AG04450 (cell line): ENCODE data around the gene LGI2. TPM values are rescaled to one million over a fixed set of nuclear protein-coding genes. Genes with fewer than 3 reads are reported as not detected.

Experiments used
- CTCF ChIA-PET: fragments of 300-600, 350-600 bp; formaldehyde crosslinking; extraction: SDS; loops from one replicate; lab custom pipeline; 2022; ENCODE audit warnings: antibody characterized with exemption, inconsistent platforms; lab: Charles Lee
- POLR2A ChIA-PET: fragments of 350-600 bp; formaldehyde crosslinking; extraction: SDS; loops from one replicate; lab custom pipeline; 2021; ENCODE audit warnings: antibody characterized with exemption, inconsistent platforms; lab: Yijun Ruan, JAX
- DNase-seq: peaks from one replicate; pipeline ENCODE4 v3.0.0-alpha.2; 2011; ENCODE audit warnings: low read depth, low spot score
- H3K27ac ChIP-seq: one replicate; pipeline ENCODE4 v1.5.1; 2012; ENCODE audit warnings: low read depth, low read length, control low read depth
- H3K27me3 ChIP-seq: one replicate; pipeline ENCODE4 v1.6.0; 2012; ENCODE audit warnings: low read length; ENCODE audit not compliant: control insufficient read depth, insufficient read depth
- H3K4me3 ChIP-seq: 2 replicates; pipeline ENCODE4 v1.5.1; 2011; ENCODE audit warnings: mild to moderate bottlenecking, low read depth, low read length, control low read depth
- H3K9me3 ChIP-seq: 2 replicates; pipeline ENCODE4 v1.5.1; 2012; ENCODE audit warnings: low read length; ENCODE audit not compliant: control insufficient read depth, insufficient read depth
- CTCF ChIP-seq: IDR thresholded peaks from 2 replicates; pipeline ENCODE4 v1.5.1; 2011; ENCODE audit warnings: low read depth, low read length, control low read depth, inconsistent platforms
- polyA plus RNA-seq: library from polyadenylated mRNA; depleted of rRNA; stranded (reverse); fragments of >200 nt; gene quantifications from 2 replicates; pipeline ENCODE4 v1.2.3, GENCODE V29; 2011

LGI2 gene
- polyA plus RNA-seq, 1 experiment: not detected

DNA sequence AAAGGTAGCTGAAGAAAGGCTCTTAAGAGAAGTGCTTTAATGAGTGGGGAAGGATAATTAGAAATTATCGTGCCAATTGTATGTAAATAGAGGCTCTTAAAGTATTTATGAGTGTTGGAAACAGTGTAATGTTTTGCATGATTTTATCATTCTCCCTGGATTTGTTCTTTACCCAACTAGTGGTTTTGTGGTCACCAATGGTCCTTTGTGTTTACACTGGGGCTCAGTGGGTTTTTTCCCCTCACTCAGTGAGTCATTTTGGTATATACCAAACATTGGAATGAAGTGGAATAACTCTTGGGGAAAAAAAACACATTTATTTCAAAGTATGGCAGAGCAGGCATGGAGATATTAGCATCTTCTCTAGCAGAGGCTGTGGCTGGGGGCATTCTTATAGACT, 20.8 kb upstream of the LGI2 start:
- no peak for DNase-seq
- POLR2A ChIA-PET: no interaction called here
- H3K9me3 ChIP-seq: no peaks in the 10 kb centered on the region; the same call in 1 of the 2 replicates

GRCh38 chr4:25050370-25051078, 19.8 kb upstream of the LGI2 start:
- POLR2A ChIA-PET: no interaction called here
- CTCF ChIA-PET: no interaction called here
- no peak overlapping the region for H3K27ac ChIP-seq
- DNase-seq: no peak
- no peak overlapping the region for H3K4me3 ChIP-seq
- peaks cover 3% of the 10 kb centered on the region for H3K27me3 ChIP-seq
- H3K9me3 ChIP-seq: no peaks in the 10 kb centered on the region; the same call in 1 of the 2 replicates
- no peak for TF ChIP-seq CTCF

More for the DNA sequence above, 20.8 kb upstream of the LGI2 start:
- peaks cover 3% of the 10 kb centered on the region for H3K27me3 ChIP-seq
- CTCF ChIA-PET: no interaction called here
- H3K4me3 ChIP-seq: no peak overlapping the region
- no peak overlapping the region for H3K27ac ChIP-seq
- no peak for TF ChIP-seq CTCF

DNA sequence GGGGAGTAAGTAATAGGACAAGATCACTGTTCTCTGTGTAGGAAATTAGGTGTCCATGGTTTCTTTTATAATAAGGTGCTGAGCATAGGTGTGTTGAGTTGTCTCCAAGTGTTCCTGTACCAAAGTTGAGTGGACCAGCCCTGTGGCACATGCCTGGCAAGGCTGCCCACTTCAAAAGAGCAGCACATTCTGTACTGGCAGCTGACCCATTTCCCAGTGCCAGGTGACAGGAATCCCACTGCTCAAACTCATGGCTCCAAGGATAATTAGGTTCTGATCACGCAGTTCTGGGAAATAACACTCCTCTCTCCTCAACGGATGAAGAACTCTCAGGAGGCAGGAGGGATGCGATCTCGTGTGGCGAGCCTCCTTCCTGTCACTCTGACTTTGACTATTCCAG, 12.8 kb upstream of the LGI2 start:
- ChIA-PET CTCF (no interaction called here), POLR2A (no interaction called here)
- Histone ChIP-seq H3K27ac (no peak overlapping the region), H3K4me3 (no peak overlapping the region), H3K27me3 (peaks cover 6% of the 10 kb centered on the region), H3K9me3 (no peaks in the 10 kb centered on the region)
- no peak for TF ChIP-seq CTCF
- no peak for DNase-seq

GRCh38 chr4:25033526-25033925, 2.8 kb upstream of the LGI2 start:
- TF ChIP-seq CTCF: no peak
- Histone ChIP-seq H3K9me3 (no peaks in the 10 kb centered on the region), H3K27ac (no peak overlapping the region), H3K27me3 (peaks cover 38% of the 10 kb centered on the region), H3K4me3 (no peak overlapping the region)
- no peak for DNase-seq
- ChIA-PET POLR2A (no interaction called here), CTCF (interaction anchor here (0.8 kb wide), 1 partner anchor 12 kb away, joined by 3 read pairs; no protein-coding TSS in a partner anchor)

- no peak for TF ChIP-seq CTCF
- Histone ChIP-seq H3K9me3 (no peaks in the 10 kb centered on the region), H3K27me3 (peaks cover 42% of the 10 kb centered on the region), H3K4me3 (no peak overlapping the region), H3K27ac (no peak overlapping the region)
- ChIA-PET CTCF (no interaction called here), POLR2A (no interaction called here)
- DNase-seq: no peak
Observed at GRCh38 chr4:25032126-25032525, 1.4 kb upstream of the LGI2 start.
